IgD-negative memory B cell (primary cell): ENCODE results near the gene ZFHX3. TPM values are rescaled to one million over a fixed set of nuclear protein-coding genes. Genes with fewer than 3 reads are reported as not detected.

ENCODE experiments used
- H3K27ac Mint-ChIP-seq, 3 donors: one replicate each; pipeline ENCODE4 v1.8.0; 2020 to 2022; ENCODE audit warnings: mild to moderate bottlenecking in 3 of 3, mixed read lengths in 3 of 3, moderate library complexity in 1 of 3
- H3K27me3 Mint-ChIP-seq: one replicate; pipeline ENCODE4 v1.8.0; 2021; ENCODE audit warnings: mixed read lengths
- H3K36me3 Mint-ChIP-seq: one replicate; pipeline ENCODE4 v1.8.0; 2020; ENCODE audit warnings: mild to moderate bottlenecking, mixed read lengths
- H3K4me1 Mint-ChIP-seq, 3 donors: one replicate each; pipeline ENCODE4 v1.8.0; 2020 to 2022; ENCODE audit warnings: mixed read lengths in 3 of 3, mild to moderate bottlenecking in 1 of 3
- H3K4me3 Mint-ChIP-seq, 4 donors: one replicate each; pipeline ENCODE4 v1.8.0; 2020 to 2022; ENCODE audit warnings: mild to moderate bottlenecking in 4 of 4, mixed read lengths in 4 of 4, moderate library complexity in 3 of 4
- H3K9me3 Mint-ChIP-seq, 3 donors: one replicate each; pipeline ENCODE4 v1.8.0; 2020 to 2021; ENCODE audit warnings: mixed read lengths in 3 of 3, mild to moderate bottlenecking in 1 of 3
- polyA plus RNA-seq: library from polyadenylated mRNA; unstranded; fragments of 300-500 nt; fragmentation: Illumina TruSeq; gene quantifications from one replicate; pipeline ENCODE4 v1.2.3, GENCODE V29; 2021

Gene ZFHX3
- polyA plus RNA-seq, 1 donor from 2014 or later = 1.6 TPM

- Mint-ChIP-seq H3K27me3 (peaks cover 53% of the 10 kb centered on the region), H3K36me3 (no peaks in the 10 kb centered on the region), H3K4me3 (no peak overlapping the region), H3K4me1 (peaks cover 11 to 30% (median 19%) of the 10 kb centered on the region in 3 donors), H3K9me3 (peaks cover 0 to 1% (median 0%) of the 10 kb centered on the region in 3 donors), H3K27ac (no peak overlapping the region)
Observed at GRCh38 chr16:73063854-73064211, 15.9 kb upstream of the ZFHX3 start.

GRCh38 chr16:73062743-73063733 is 15.1 kb upstream of the ZFHX3 start:
- peaks cover 45% of the 10 kb centered on the region for H3K27me3 Mint-ChIP-seq
- no peaks in the 10 kb centered on the region for H3K36me3 Mint-ChIP-seq
- H3K4me3 Mint-ChIP-seq = peak overlapping the region in 1 of 4 donors; percentile 78
- H3K9me3 Mint-ChIP-seq = peaks cover 0 to 1% (median 0%) of the 10 kb centered on the region in 3 donors
- peaks cover 12 to 30% (median 19%) of the 10 kb centered on the region in 3 donors for H3K4me1 Mint-ChIP-seq
- peak overlapping the region in 1 of 3 donors; percentile 31 for H3K27ac Mint-ChIP-seq

- Mint-ChIP-seq H3K4me3 (peak overlapping the region in 2 of 4 donors; percentile 9 to 78), H3K27me3 (peaks cover 38% of the 10 kb centered on the region), H3K9me3 (peaks cover 0 to 1% (median 0%) of the 10 kb centered on the region in 3 donors), H3K36me3 (no peaks in the 10 kb centered on the region), H3K27ac (no peak overlapping the region), H3K4me1 (peaks cover 15 to 32% (median 22%) of the 10 kb centered on the region in 3 donors)
Observed at GRCh38 chr16:73062001-73062616, 14.2 kb upstream of the ZFHX3 start.

- Mint-ChIP-seq H3K4me3 (no peak overlapping the region), H3K27ac (no peak overlapping the region), H3K4me1 (peaks cover 15 to 36% (median 25%) of the 10 kb centered on the region in 3 donors), H3K9me3 (peaks cover 0 to 1% (median 0%) of the 10 kb centered on the region in 3 donors), H3K36me3 (no peaks in the 10 kb centered on the region), H3K27me3 (peaks cover 34% of the 10 kb centered on the region)
Observed at GRCh38 chr16:73060892-73061490, 13.1 kb upstream of the ZFHX3 start.

DNA sequence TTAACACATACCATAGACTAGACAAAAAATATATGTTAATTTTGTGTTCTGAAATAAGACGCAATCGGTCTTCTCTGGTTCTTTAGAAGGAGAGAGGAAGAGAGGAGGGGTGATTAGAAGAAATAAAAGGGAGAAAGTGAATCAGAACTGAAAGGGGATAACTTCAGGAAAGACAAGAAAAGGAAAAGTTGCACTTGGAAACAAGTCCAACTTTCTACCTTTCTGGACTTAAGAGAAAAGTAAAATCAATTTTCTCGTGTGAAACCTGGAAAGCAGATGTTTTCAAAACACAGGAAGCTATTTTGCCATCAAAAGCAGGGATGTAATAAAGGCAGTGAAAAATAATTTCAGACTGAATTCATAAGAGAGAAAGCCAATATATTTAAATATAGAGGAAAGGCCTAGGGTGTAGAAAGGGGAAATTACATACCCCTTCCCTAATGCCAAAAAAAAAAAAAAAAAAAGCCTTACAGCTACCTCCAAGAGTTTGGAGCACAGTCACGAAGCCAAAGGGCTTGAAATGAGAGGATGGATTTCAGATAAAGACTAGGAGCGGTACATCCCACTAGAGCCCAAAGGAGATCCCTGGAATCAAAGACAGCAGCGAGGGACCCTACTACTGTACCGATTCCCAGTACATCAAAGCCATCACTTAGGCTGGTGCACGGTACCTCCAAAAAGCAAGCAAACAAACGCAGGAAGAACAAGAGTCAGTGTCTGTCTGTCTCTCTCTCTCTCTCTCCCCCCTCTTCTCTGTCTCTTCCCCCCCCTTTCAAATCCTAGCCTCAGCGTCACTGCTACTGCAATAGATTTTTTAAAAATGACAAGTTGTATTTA is 12.1 kb upstream of the ZFHX3 start:
- H3K4me1 Mint-ChIP-seq = peaks cover 15 to 35% (median 27%) of the 10 kb centered on the region in 3 donors
- H3K9me3 Mint-ChIP-seq = peaks cover 0 to 1% (median 0%) of the 10 kb centered on the region in 3 donors
- H3K27ac Mint-ChIP-seq = no peak overlapping the region
- H3K36me3 Mint-ChIP-seq = no peaks in the 10 kb centered on the region
- H3K27me3 Mint-ChIP-seq = peaks cover 26% of the 10 kb centered on the region
- peak overlapping the region; percentile 89 to 95 (median 94) for H3K4me3 Mint-ChIP-seq

DNA sequence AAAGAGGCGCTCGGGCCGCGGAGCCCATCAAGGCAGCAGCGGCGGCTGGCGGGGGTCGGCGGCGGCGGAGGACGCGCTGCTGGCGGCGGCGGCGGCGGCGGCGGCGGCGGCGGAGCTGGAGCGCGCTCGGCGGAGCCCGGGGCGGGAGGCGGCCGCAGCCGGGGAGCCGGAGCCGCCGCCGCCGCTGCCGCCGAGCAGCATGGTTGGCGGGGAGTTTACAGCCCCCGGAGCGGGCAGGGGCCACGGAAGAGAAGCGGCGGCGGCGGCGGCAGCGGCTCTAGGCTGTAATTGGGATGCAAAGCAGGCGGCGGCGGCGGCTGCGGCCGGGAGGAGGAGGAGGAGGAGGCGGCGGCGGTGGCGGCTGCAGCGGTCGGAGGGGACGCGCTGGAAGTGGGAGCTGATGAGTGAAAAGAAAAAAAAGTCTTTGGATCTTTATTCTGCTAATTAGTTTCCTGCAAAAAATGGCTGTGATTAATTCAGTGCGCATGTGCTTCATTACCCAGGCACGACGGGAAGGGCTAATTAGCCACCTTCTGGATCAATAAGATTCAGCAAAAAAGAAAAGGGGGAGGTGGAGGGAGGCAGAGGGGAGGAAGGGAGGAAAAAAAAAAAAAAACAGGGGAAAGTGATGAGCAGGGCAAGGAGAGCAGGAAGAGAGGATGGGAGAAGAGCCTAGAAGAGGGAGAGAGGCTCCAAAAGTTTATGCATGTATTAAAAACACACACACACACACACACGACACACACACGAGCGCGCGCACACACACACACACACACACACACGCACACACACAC is 10.9 kb upstream of the ZFHX3 start:
- H3K27ac Mint-ChIP-seq = peak overlapping the region; percentile 48 to 91 (median 75)
- H3K9me3 Mint-ChIP-seq = no peaks in the 10 kb centered on the region
- peaks cover 15 to 27% (median 27%) of the 10 kb centered on the region in 3 donors for H3K4me1 Mint-ChIP-seq
- H3K36me3 Mint-ChIP-seq = no peaks in the 10 kb centered on the region
- peaks cover 14% of the 10 kb centered on the region for H3K27me3 Mint-ChIP-seq
- H3K4me3 Mint-ChIP-seq = peak overlapping the region; percentile 89 to 95 (median 94)

- H3K27me3 Mint-ChIP-seq = peaks cover 8% of the 10 kb centered on the region
- no peaks in the 10 kb centered on the region for H3K36me3 Mint-ChIP-seq
- peak overlapping the region; percentile 75 to 94 (median 91) for H3K4me3 Mint-ChIP-seq
- H3K4me1 Mint-ChIP-seq = peaks cover 15 to 27% (median 23%) of the 10 kb centered on the region in 3 donors
- no peaks in the 10 kb centered on the region for H3K9me3 Mint-ChIP-seq
- H3K27ac Mint-ChIP-seq = no peak overlapping the region
Observed at GRCh38 chr16:73058221-73058615, 10.3 kb upstream of the ZFHX3 start.

DNA sequence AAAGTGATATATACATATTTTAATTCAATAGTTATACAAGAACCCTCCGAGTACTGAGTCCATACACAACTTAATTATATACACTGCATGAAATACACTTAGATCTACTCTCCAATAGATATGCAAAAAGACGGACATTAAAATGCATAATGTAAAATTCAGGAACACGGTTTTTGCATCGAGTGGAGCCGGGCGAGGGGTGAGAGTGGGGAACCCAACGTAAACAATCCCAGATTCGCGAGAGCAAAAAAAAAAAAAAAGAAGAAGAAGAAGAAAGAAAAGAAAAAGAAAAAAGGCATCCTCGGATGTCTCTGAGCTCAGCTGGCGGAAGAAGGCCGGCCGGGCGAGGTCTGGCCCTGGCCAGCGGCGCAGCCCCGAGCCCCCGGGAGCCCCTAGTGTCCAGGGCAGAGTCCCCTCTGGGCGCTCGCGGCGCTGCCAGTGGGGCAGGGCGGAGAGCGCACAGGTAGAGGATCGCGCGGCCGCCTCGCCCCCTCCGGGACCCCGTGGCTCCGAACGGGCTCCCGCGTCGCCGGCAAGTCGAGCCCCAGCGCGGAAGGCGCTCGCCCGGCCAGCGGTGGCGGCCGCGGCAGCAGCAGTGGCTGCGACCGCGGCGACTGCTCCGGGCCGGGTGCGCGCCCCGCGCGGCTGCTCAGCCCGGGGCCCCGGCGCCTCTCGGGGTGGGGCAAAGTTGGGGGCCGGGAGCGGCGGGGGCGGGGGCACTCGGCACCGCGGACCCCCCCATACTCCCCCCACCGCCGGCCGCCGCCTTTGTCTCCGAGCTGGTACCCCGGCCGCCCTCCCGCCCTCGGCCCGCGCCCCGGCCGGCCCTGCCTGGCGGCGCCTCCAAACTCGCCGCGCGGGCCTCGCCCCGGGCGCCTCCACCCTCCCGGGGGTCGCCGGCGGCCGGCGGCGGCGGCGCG is 9.6 kb upstream of the ZFHX3 start:
- H3K27ac Mint-ChIP-seq = peak overlapping the region; percentile 54 to 92 (median 71)
- no peaks in the 10 kb centered on the region for H3K9me3 Mint-ChIP-seq
- peaks cover 6% of the 10 kb centered on the region for H3K27me3 Mint-ChIP-seq
- no peaks in the 10 kb centered on the region for H3K36me3 Mint-ChIP-seq
- H3K4me3 Mint-ChIP-seq = peak overlapping the region; percentile 87 to 97 (median 95)
- H3K4me1 Mint-ChIP-seq = peaks cover 14 to 26% (median 22%) of the 10 kb centered on the region in 3 donors

DNA sequence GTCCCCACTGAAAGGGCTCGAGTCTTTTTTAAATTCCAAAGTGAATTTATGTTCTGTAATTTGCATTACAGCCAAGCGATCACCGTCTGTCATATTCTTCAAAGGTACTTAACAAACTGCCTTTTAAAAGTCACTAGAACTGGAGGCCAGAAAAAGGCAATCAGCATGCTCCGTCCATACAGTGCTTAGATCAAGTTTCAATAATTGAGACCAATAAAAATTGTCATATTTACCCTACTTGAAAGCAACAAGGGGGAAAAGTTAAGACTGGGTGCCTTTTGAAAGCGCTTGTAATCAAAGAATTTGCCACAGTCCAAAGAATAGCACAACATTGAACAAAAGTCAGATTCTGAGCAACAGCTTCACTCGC is 9.0 kb upstream of the ZFHX3 start:
- peaks cover 6% of the 10 kb centered on the region for H3K27me3 Mint-ChIP-seq
- peak overlapping the region in 3 of 4 donors; percentile 87 to 97 (median 97) for H3K4me3 Mint-ChIP-seq
- no peaks in the 10 kb centered on the region for H3K9me3 Mint-ChIP-seq
- H3K36me3 Mint-ChIP-seq = no peaks in the 10 kb centered on the region
- H3K4me1 Mint-ChIP-seq = peaks cover 10 to 22% (median 18%) of the 10 kb centered on the region in 3 donors
- peak overlapping the region in 2 of 3 donors; percentile 54 to 92 for H3K27ac Mint-ChIP-seq

GRCh38 chr16:73056448-73056847 is 8.5 kb upstream of the ZFHX3 start:
- H3K36me3 Mint-ChIP-seq = no peaks in the 10 kb centered on the region
- H3K4me3 Mint-ChIP-seq = peak overlapping the region in 2 of 4 donors; percentile 10 to 67
- H3K4me1 Mint-ChIP-seq = peaks cover 10 to 22% (median 18%) of the 10 kb centered on the region in 3 donors
- H3K27me3 Mint-ChIP-seq = peaks cover 6% of the 10 kb centered on the region
- no peak overlapping the region for H3K27ac Mint-ChIP-seq
- H3K9me3 Mint-ChIP-seq = no peaks in the 10 kb centered on the region

- Mint-ChIP-seq H3K4me1 (peaks cover 10 to 22% (median 19%) of the 10 kb centered on the region in 3 donors), H3K36me3 (no peaks in the 10 kb centered on the region), H3K9me3 (no peaks in the 10 kb centered on the region), H3K27ac (no peak overlapping the region), H3K27me3 (no peaks in the 10 kb centered on the region), H3K4me3 (no peak overlapping the region)
Observed at GRCh38 chr16:73054813-73055482, 7.0 kb upstream of the ZFHX3 start.

GRCh38 chr16:73054498-73054812 is 6.5 kb upstream of the ZFHX3 start:
- no peaks in the 10 kb centered on the region for H3K36me3 Mint-ChIP-seq
- peaks cover 8 to 18% (median 16%) of the 10 kb centered on the region in 3 donors for H3K4me1 Mint-ChIP-seq
- H3K4me3 Mint-ChIP-seq = no peak overlapping the region
- no peaks in the 10 kb centered on the region for H3K27me3 Mint-ChIP-seq
- no peak overlapping the region for H3K27ac Mint-ChIP-seq
- no peaks in the 10 kb centered on the region for H3K9me3 Mint-ChIP-seq
